SK-N-SH treated with all-trans-retinoic acid at 6 μM for 48 hours (cell line): ENCODE measurements around the gene CD83.

Experiments used
- CSDC2 ChIP-seq: fragments of 250-450 bp; sonication (Bioruptor Pico); IDR thresholded peaks from 2 replicates; pipeline ENCODE4 v1.5.0; 2020; ENCODE audit warnings: mild to moderate bottlenecking, moderate library complexity
- ISL1 ChIP-seq: fragments of 250-450 bp; sonication (Bioruptor Pico); IDR thresholded peaks from 2 replicates; pipeline ENCODE4 v2.1.2; 2022; ENCODE audit warnings: mild to moderate bottlenecking, moderate library complexity
- OSR1 ChIP-seq: fragments of 250-450 bp; sonication (Bioruptor Pico); IDR thresholded peaks from 2 replicates; pipeline ENCODE4 v1.8.0; 2022; ENCODE audit warnings: moderate library complexity, mild to moderate bottlenecking, inconsistent platforms
- ZFP3 ChIP-seq: fragments of 250-450 bp; sonication (Bioruptor Pico); IDR thresholded peaks from 2 replicates; pipeline ENCODE4 v1.5.0; 2020; ENCODE audit warnings: mild to moderate bottlenecking, moderate library complexity
- ZFP30 ChIP-seq: fragments of 450-650 bp; formaldehyde crosslinking; IDR thresholded peaks from 2 replicates; pipeline ENCODE4 v1.5.0; 2022; ENCODE audit warnings: mild to moderate bottlenecking, moderate library complexity
- ZNF565 ChIP-seq: fragments of 450-650 bp; formaldehyde crosslinking; conservative IDR thresholded peaks from 2 replicates; pipeline ENCODE4 v1.5.0; 2020; ENCODE audit warnings: low read depth, mild to moderate bottlenecking, moderate library complexity
- ZNF70 ChIP-seq: fragments of 450-650 bp; formaldehyde crosslinking; IDR thresholded peaks from 2 replicates; pipeline ENCODE4 v1.5.0; 2020; ENCODE audit warnings: mild to moderate bottlenecking, moderate library complexity
- TF ChIP-seq, protein P1 (sequence below): fragments of 250-450 bp; sonication (Bioruptor Pico); IDR thresholded peaks from 2 replicates; pipeline ENCODE4 v1.8.0; 2020; ENCODE audit warnings: mild to moderate bottlenecking, moderate library complexity, borderline replicate concordance
- TF ChIP-seq, protein P2 (sequence below): fragments of 250-450 bp; sonication (Bioruptor Pico); IDR thresholded peaks from 2 replicates; pipeline ENCODE4 v1.5.1; 2020; ENCODE audit warnings: low read depth, mild to moderate bottlenecking, moderate library complexity
- TF ChIP-seq, protein P3 (sequence below): fragments of 250-450 bp; sonication (Bioruptor Pico); IDR thresholded peaks from 2 replicates; pipeline ENCODE4 v1.8.0; 2021; ENCODE audit warnings: low read depth, mild to moderate bottlenecking, moderate library complexity, borderline replicate concordance

DNA sequence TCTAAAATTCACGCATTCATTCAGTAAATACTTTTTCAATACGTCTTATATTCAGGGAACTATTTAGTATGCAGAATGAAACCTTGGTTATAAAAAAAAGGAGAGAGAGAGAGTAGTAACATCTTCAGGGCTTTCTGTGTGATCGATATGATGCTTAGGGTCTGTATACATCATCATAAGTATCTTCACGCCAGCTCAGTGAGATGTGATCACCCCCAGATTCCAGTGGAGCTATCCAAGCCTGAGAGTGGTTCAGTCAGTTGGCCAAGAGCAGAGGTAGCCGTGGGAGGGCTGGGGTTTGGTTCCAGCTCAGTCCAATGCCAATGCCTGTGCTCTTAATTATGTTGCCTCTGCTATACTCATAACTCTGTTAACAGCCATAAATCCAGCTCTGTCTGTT is 8.6 kb downstream of the CD83 start:
- TF ChIP-seq ZFP3 (CRISPR knock-in tag) (no peak), OSR1 (CRISPR knock-in tag) (no peak), CSDC2 (CRISPR knock-in tag) (no peak), ISL1 (CRISPR knock-in tag) (no peak), ZNF565 (no peak), ZFP30 (CRISPR knock-in tag) (no peak), ZNF70 (CRISPR knock-in tag) (no peak)
- TF ChIP-seq, protein P1, sequence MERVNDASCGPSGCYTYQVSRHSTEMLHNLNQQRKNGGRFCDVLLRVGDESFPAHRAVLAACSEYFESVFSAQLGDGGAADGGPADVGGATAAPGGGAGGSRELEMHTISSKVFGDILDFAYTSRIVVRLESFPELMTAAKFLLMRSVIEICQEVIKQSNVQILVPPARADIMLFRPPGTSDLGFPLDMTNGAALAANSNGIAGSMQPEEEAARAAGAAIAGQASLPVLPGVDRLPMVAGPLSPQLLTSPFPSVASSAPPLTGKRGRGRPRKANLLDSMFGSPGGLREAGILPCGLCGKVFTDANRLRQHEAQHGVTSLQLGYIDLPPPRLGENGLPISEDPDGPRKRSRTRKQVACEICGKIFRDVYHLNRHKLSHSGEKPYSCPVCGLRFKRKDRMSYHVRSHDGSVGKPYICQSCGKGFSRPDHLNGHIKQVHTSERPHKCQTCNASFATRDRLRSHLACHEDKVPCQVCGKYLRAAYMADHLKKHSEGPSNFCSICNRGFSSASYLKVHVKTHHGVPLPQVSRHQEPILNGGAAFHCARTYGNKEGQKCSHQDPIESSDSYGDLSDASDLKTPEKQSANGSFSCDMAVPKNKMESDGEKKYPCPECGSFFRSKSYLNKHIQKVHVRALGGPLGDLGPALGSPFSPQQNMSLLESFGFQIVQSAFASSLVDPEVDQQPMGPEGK (CRISPR knock-in tag) = no peak
- TF ChIP-seq, protein P2, sequence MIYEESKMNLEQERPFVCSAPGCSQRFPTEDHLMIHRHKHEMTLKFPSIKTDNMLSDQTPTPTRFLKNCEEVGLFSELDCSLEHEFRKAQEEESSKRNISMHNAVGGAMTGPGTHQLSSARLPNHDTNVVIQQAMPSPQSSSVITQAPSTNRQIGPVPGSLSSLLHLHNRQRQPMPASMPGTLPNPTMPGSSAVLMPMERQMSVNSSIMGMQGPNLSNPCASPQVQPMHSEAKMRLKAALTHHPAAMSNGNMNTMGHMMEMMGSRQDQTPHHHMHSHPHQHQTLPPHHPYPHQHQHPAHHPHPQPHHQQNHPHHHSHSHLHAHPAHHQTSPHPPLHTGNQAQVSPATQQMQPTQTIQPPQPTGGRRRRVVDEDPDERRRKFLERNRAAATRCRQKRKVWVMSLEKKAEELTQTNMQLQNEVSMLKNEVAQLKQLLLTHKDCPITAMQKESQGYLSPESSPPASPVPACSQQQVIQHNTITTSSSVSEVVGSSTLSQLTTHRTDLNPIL (CRISPR knock-in tag) = no peak
- TF ChIP-seq, protein P3, sequence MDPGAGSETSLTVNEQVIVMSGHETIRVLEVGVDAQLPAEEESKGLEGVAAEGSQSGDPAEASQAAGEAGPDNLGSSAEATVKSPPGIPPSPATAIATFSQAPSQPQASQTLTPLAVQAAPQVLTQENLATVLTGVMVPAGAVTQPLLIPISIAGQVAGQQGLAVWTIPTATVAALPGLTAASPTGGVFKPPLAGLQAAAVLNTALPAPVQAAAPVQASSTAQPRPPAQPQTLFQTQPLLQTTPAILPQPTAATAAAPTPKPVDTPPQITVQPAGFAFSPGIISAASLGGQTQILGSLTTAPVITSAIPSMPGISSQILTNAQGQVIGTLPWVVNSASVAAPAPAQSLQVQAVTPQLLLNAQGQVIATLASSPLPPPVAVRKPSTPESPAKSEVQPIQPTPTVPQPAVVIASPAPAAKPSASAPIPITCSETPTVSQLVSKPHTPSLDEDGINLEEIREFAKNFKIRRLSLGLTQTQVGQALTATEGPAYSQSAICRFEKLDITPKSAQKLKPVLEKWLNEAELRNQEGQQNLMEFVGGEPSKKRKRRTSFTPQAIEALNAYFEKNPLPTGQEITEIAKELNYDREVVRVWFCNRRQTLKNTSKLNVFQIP (CRISPR knock-in tag) = no peak
